Activated CD4-positive, CD25-positive, alpha-beta regulatory T cell treated with anti-CD3 and anti-CD28 coated beads, Interleukin-2, amount 50 U/mL, for 24 hours (primary cell): ENCODE results near the gene PRR29.

ENCODE experiments used
- ATAC-seq, 2 donors: fragments of 150-1000 bp; cut with Tn5 transposase; one replicate each; pipeline ENCODE4 v1.10.0; 2021; ENCODE audit warnings: mild to moderate bottlenecking in 1 of 2, moderate library complexity in 1 of 2

Gene PRR29

GRCh38 chr17:63998050-63998720 lies at the start of gene PRR29:
TSS of gene PRR29 (plus strand) at chr17:63998351. CDS start at chr17:63998365, 14 bp downstream.
- peak; percentile 78 to 83 for ATAC-seq

- no peak for ATAC-seq
Observed at GRCh38 chr17:63948521-63948920, 49.6 kb upstream of the PRR29 start.

GRCh38 chr17:63949576-63950250 lies 48.4 kb upstream of the PRR29 start:
- ATAC-seq: no peak

GRCh38 chr17:63950940-63951907 lies 46.9 kb upstream of the PRR29 start:
- ATAC-seq: no peak

- ATAC-seq: peak; percentile 68 to 69
Observed at GRCh38 chr17:63954402-63955063, 43.6 kb upstream of the PRR29 start.

GRCh38 chr17:63955232-63955631 lies 42.9 kb upstream of the PRR29 start:
- no peak for ATAC-seq

- ATAC-seq: no peak
Observed at GRCh38 chr17:63955791-63956190, 42.4 kb upstream of the PRR29 start.

GRCh38 chr17:63956296-63956920 lies 41.7 kb upstream of the PRR29 start:
- ATAC-seq: no peak

- no peak for ATAC-seq
Observed at GRCh38 chr17:63960006-63960405, 38.1 kb upstream of the PRR29 start.

GRCh38 chr17:63960430-63960829 lies 37.7 kb upstream of the PRR29 start:
- no peak for ATAC-seq

- ATAC-seq: peak; percentile 49 to 61
Observed at GRCh38 chr17:63961355-63962212, 36.6 kb upstream of the PRR29 start.

GRCh38 chr17:63962298-63962744 lies 35.8 kb upstream of the PRR29 start:
- no peak for ATAC-seq

- no peak for ATAC-seq
Observed at GRCh38 chr17:63963123-63963522, 35.0 kb upstream of the PRR29 start.

GRCh38 chr17:63966646-63967264 lies 31.4 kb upstream of the PRR29 start:
- peak; percentile 47 to 73 for ATAC-seq

GRCh38 chr17:63967953-63968352 lies 30.2 kb upstream of the PRR29 start:
- ATAC-seq: peak; percentile 14 to 64

- ATAC-seq: no peak
Observed at GRCh38 chr17:63969278-63969677, 28.9 kb upstream of the PRR29 start.

GRCh38 chr17:63972796-63973195 lies 25.4 kb upstream of the PRR29 start, which contains the start of gene SCN4A:
TSS of gene SCN4A (minus strand) at chr17:63972918. CDS start at chr17:63972841, 77 bp downstream.
- ATAC-seq: no peak

- no peak for ATAC-seq
Observed at GRCh38 chr17:63973247-63973646, 24.9 kb upstream of the PRR29 start.

GRCh38 chr17:63973930-63974593 lies 24.1 kb upstream of the PRR29 start:
- no peak for ATAC-seq
